ENCODE data around the gene PKMYT1. TPM values are rescaled to one million over a fixed set of nuclear protein-coding genes. Genes with fewer than 3 reads are reported as not detected.
A peak's percentile ranks its signal among the peaks of the same experiment; 100 is the strongest.

The PKMYT1 gene
- total and polyA plus RNA-seq, 9 of the 15 experiments (the other 6 are each of a cell fraction or from before 2014, with no cell fraction given) = 8.7 to 201 (median 37.8) TPM

DNA sequence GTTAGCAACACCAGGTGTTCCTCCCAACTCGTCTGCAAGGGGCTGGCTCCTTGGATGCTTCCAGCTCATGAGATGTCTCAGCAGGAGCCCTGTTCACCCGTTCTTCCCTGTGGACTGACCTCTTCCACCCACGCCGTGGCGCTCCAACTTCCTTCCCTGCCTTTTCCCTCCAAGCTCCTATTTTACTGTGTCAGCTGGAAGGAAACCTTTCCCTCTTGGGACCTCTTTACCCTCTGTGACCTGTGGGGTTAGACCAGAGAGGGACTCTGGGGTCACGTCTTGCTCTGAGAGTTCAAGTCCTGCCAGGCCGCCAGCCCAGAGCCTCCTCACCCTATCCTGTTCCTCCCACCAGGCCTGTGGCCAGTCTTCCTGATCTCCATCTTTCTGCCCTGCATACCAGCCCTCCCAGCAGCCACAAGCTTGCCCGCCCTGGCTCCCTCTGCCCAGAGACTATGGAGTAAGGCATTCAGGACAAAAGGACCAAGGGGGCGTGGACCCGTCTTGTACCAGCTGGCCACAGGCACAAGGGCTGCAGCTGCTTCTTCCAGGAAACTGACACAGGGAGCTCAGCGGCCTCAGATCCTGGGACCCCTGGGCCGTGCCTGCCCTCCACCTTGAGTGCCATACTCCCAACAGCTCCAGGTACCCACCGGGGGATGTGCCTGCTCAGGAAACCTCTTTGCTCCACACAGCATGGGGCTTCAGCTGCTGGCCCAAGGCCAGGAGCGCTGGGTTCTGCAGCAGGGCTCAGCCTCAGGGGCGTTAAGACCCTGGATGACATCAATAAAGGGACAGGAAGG, 8.1 kb downstream of the PKMYT1 start:
- Histone ChIP-seq H4K20me1 (replicated peaks; ENCODE audit: control insufficient read depth, insufficient read depth, low read length) (peaks cover 25% of the 10 kb centered on the region), H3K9me1 (ENCODE audit: control insufficient read depth, insufficient read depth, low read length) (peaks cover 3% of the 10 kb centered on the region), H3K27me3 (ENCODE audit: control insufficient read depth in 2 of 2, insufficient read depth in 2 of 2, low read length in 2 of 2) (no peaks in the 10 kb centered on the region), H3K4me1 (replicated peaks in 1 of 2; ENCODE audit: control insufficient read depth in 2 of 2, insufficient read depth in 2 of 2, low read length in 2 of 2) (peaks cover 15 to 96% of the 10 kb centered on the region in 2 experiments), H3K36me3 (ENCODE audit: control insufficient read depth, insufficient read depth, low read length) (peaks cover 64% of the 10 kb centered on the region; the same call in 2 of the 3 replicates), H3K79me2 (ENCODE audit: control insufficient read depth, insufficient read depth, low read length) (peaks cover 31% of the 10 kb centered on the region), H3K9ac (ENCODE audit: insufficient read depth in 1 of 2, low read depth in 2 of 2, low read length in 2 of 2) (peak overlapping the region in 1 of 2 experiments; percentile 99; a peak in 2 of 4 replicates), H2AFZ (ENCODE audit: low read depth, low read length) (no peak overlapping the region), H3K4me3 (no peak overlapping the region), H3K27ac (ENCODE audit: extremely low read depth, low read depth, low read length) (no peak overlapping the region; the same call in 2 of the 3 replicates), H3K9me3 (replicated peaks; ENCODE audit: control insufficient read depth, insufficient read depth, low read depth, low read length) (no peaks in the 10 kb centered on the region), H3K4me2 (ENCODE audit: insufficient read depth, low read length) (no peak overlapping the region)
- intact Hi-C loops (cut with micrococcal nuclease) = no loop called here
- ChIA-PET CTCF (ENCODE audit: low intra/inter-chr PET ratio) (no interaction called here), POLR2A (interaction anchor here (0.5 to 2.1 kb wide), 8 partner anchors 8 to 1006 kb away, joined by 3 to 17 read pairs (median 3); partner anchors contain the start of genes KREMEN2 and PKMYT1)
- in situ Hi-C loops (cut with MboI) = no loop called here
- no TSS peak for BruUV-seq (replicated peaks)
- ATAC-seq (no peak), FAIRE-seq (no peak), DNase-seq (ENCODE audit: extremely low read depth in 1 of 4, low spot score in 3 of 4) (peak in 1 of 4 experiments; percentile 32)
- 67% methylated on average over 14 of the region's 15 CpGs for WGBS (ENCODE audit: insufficient coverage, low coverage, missing lambda C conversion rate)
- TF ChIP-seq, protein P1, sequence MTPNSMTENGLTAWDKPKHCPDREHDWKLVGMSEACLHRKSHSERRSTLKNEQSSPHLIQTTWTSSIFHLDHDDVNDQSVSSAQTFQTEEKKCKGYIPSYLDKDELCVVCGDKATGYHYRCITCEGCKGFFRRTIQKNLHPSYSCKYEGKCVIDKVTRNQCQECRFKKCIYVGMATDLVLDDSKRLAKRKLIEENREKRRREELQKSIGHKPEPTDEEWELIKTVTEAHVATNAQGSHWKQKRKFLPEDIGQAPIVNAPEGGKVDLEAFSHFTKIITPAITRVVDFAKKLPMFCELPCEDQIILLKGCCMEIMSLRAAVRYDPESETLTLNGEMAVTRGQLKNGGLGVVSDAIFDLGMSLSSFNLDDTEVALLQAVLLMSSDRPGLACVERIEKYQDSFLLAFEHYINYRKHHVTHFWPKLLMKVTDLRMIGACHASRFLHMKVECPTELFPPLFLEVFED (CRISPR knock-in tag; conservative IDR thresholded peaks at IDR 0.05) = 0 out of 2 replicates have a peak, but pooled peaks have one; percentile 55
- TF ChIP-seq, protein P2, sequence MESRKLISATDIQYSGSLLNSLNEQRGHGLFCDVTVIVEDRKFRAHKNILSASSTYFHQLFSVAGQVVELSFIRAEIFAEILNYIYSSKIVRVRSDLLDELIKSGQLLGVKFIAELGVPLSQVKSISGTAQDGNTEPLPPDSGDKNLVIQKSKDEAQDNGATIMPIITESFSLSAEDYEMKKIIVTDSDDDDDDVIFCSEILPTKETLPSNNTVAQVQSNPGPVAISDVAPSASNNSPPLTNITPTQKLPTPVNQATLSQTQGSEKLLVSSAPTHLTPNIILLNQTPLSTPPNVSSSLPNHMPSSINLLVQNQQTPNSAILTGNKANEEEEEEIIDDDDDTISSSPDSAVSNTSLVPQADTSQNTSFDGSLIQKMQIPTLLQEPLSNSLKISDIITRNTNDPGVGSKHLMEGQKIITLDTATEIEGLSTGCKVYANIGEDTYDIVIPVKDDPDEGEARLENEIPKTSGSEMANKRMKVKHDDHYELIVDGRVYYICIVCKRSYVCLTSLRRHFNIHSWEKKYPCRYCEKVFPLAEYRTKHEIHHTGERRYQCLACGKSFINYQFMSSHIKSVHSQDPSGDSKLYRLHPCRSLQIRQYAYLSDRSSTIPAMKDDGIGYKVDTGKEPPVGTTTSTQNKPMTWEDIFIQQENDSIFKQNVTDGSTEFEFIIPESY (CRISPR knock-in tag; IDR thresholded peaks at IDR 0.05) = peak; percentile 11; the same call in 1 of the 2 replicates
- TF ChIP-seq OTX1 (CRISPR knock-in tag; IDR thresholded peaks at IDR 0.05) (no peak), POLR2B (IDR thresholded peaks at IDR 0.05; ENCODE audit: low read depth, partially characterized antibody) (peak; percentile 45), POLR2A (conservative IDR thresholded peaks at IDR 0.05) (peak; percentile 70), MYNN (IDR thresholded peaks at IDR 0.05) (0 out of 2 replicates have a peak, but pooled peaks have one; percentile 15), MYNN (CRISPR knock-in tag; IDR thresholded peaks at IDR 0.05) (no peak), PML (IDR thresholded peaks at IDR 0.05; ENCODE audit: low read length) (no peak; the same call in 1 of the 2 replicates), CREB1 (IDR thresholded peaks at IDR 0.05) (0 out of 2 replicates have a peak, but pooled peaks have one; percentile 6), CREB1 (CRISPR knock-in tag; IDR thresholded peaks at IDR 0.05) (no peak), NFIC (IDR thresholded peaks at IDR 0.05) (peak; percentile 80), POLR2AphosphoS2 (IDR thresholded peaks at IDR 0.05; ENCODE audit: low read length) (peak; percentile 13), POLR2G (IDR thresholded peaks at IDR 0.05; ENCODE audit: low read depth, low read length) (peak; percentile 71; the same call in 1 of the 2 replicates), SUPT5H (IDR thresholded peaks at IDR 0.05) (peak; percentile 71)
- TF ChIP-seq, protein P3, sequence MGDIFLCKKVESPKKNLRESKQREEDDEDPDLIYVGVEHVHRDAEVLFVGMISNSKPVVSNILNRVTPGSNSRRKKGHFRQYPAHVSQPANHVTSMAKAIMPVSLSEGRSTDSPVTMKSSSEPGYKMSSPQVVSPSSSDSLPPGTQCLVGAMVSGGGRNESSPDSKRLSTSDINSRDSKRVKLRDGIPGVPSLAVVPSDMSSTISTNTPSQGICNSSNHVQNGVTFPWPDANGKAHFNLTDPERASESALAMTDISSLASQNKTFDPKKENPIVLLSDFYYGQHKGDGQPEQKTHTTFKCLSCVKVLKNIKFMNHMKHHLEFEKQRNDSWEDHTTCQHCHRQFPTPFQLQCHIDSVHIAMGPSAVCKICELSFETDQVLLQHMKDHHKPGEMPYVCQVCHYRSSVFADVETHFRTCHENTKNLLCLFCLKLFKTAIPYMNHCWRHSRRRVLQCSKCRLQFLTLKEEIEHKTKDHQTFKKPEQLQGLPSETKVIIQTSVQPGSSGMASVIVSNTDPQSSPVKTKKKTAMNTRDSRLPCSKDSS (IDR thresholded peaks at IDR 0.05; ENCODE audit: low read depth, partially characterized antibody) = no peak
- TF ChIP-seq, protein P4, sequence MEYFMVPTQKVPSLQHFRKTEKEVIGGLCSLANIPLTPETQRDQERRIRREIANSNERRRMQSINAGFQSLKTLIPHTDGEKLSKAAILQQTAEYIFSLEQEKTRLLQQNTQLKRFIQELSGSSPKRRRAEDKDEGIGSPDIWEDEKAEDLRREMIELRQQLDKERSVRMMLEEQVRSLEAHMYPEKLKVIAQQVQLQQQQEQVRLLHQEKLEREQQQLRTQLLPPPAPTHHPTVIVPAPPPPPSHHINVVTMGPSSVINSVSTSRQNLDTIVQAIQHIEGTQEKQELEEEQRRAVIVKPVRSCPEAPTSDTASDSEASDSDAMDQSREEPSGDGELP (CRISPR knock-in tag; IDR thresholded peaks at IDR 0.05; ENCODE audit: borderline replicate concordance) = peak; percentile 20; the same call in 1 of the 2 replicates
